Activated T-helper 17 cell treated with anti-CD3 and anti-CD28 coated beads, Interleukin-2, amount 50 U/mL, for 72 hours (primary cell): ENCODE measurements around the gene EMILIN3. TPM values are rescaled to one million over a fixed set of nuclear protein-coding genes. Genes with fewer than 3 reads are reported as not detected.

Experiments
- ATAC-seq: fragments of 150-1000 bp; cut with Tn5 transposase; replicated peaks from 2 replicates; pipeline ENCODE4 v1.10.0; 2021; ENCODE audit warnings: mild to moderate bottlenecking, moderate library complexity
- H3K27ac Mint-ChIP-seq: one replicate; pipeline ENCODE4 v1.8.0; 2022; ENCODE audit warnings: mixed read lengths
- H3K27me3 Mint-ChIP-seq: one replicate; pipeline ENCODE4 v1.8.0; 2022; ENCODE audit warnings: mixed read lengths
- H3K36me3 Mint-ChIP-seq: one replicate; pipeline ENCODE4 v1.8.0; 2022; ENCODE audit warnings: low read depth, mild to moderate bottlenecking, mixed read lengths
- H3K4me1 Mint-ChIP-seq: one replicate; pipeline ENCODE4 v1.8.0; 2022; ENCODE audit warnings: mixed read lengths
- H3K4me3 Mint-ChIP-seq: one replicate; pipeline ENCODE4 v1.8.0; 2022; ENCODE audit warnings: mild to moderate bottlenecking, mixed read lengths
- H3K9me3 Mint-ChIP-seq: one replicate; pipeline ENCODE4 v1.8.0; 2022; ENCODE audit warnings: mixed read lengths
- total RNA-seq, 2 donors: library from RNA; stranded (reverse); gene quantifications; one replicate each; pipeline ENCODE4 v1.2.3, GENCODE V29; 2022

The EMILIN3 gene
- total RNA-seq, 2 donors from 2014 or later = not detected

DNA sequence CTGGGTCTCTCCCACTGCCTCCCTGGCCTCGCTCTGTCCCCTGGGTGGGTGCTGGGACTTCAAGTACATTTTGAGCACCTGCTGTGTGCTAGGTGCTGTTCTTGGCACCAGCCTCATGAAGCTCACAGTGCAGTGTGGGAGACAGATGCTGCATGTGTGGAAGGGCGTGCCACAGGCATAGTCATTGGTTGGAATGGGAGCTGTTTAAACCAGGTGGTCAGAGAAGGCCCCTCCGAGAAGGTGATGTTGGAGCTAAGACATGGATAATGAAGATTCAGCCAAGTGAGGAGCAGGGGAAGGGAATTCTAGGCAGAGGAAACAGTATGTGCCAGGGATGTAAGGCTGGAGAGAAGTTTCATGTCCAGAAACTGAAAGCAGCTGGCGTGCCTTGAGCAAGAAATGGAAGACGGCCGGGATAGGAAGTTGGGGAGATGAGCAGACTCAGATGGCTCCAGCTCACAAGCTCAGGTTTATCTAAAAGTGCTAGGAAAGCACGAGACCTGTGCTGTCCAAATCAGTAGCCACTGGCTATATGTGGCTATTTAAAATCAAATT lies 16.1 kb downstream of the EMILIN3 start:
- Mint-ChIP-seq H3K27ac (no peak overlapping the region), H3K4me3 (no peak overlapping the region), H3K27me3 (no peaks in the 10 kb centered on the region), H3K36me3 (no peaks in the 10 kb centered on the region), H3K9me3 (no peaks in the 10 kb centered on the region), H3K4me1 (no peaks in the 10 kb centered on the region)
- ATAC-seq = no peak

DNA sequence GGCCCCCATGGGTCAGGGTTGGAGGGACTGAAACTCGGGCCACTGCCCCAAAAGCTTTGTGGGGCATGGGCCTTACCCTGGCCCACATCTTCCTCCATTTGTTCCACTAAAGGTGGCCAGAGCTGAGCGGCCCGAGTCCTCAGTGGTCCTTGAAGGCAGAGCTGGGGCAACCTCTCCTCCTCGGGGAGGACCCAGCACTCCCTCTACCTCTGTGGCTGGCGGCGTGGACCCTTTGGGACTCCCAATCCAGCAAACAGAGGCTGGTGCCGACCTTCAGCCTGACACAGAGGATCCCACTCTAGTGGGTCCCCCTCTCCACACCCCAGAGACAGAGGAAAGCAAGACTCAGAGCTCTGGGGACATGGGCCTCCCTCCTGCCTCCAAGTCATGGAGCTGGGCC lies 16.7 kb downstream of the EMILIN3 start:
- Mint-ChIP-seq H3K27ac (no peak overlapping the region), H3K9me3 (no peaks in the 10 kb centered on the region), H3K36me3 (no peaks in the 10 kb centered on the region), H3K4me3 (no peak overlapping the region), H3K4me1 (no peaks in the 10 kb centered on the region), H3K27me3 (no peaks in the 10 kb centered on the region)
- ATAC-seq = no peak

DNA sequence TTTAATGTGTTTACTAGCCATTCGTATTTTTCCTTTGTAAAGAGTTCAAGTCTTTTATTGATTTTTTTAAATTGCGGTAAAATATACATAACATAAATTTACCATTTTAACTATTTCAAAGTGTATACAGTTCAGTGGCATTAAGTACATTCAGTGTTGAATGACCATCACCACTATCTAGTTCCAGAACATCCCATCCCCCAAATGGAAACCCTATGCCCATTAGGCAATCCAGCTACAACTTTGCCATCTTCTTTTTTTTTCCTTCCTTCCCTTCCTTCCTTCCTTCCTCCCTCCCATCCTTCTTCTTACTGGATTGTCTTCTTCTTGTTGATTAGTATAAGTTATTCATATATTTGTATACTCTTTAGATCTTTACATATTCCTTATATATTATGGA lies 17.4 kb downstream of the EMILIN3 start:
- H3K4me1 Mint-ChIP-seq = no peaks in the 10 kb centered on the region
- no peaks in the 10 kb centered on the region for H3K9me3 Mint-ChIP-seq
- no peak for ATAC-seq
- no peaks in the 10 kb centered on the region for H3K36me3 Mint-ChIP-seq
- H3K27me3 Mint-ChIP-seq = no peaks in the 10 kb centered on the region
- H3K27ac Mint-ChIP-seq = no peak overlapping the region
- H3K4me3 Mint-ChIP-seq = no peak overlapping the region

DNA sequence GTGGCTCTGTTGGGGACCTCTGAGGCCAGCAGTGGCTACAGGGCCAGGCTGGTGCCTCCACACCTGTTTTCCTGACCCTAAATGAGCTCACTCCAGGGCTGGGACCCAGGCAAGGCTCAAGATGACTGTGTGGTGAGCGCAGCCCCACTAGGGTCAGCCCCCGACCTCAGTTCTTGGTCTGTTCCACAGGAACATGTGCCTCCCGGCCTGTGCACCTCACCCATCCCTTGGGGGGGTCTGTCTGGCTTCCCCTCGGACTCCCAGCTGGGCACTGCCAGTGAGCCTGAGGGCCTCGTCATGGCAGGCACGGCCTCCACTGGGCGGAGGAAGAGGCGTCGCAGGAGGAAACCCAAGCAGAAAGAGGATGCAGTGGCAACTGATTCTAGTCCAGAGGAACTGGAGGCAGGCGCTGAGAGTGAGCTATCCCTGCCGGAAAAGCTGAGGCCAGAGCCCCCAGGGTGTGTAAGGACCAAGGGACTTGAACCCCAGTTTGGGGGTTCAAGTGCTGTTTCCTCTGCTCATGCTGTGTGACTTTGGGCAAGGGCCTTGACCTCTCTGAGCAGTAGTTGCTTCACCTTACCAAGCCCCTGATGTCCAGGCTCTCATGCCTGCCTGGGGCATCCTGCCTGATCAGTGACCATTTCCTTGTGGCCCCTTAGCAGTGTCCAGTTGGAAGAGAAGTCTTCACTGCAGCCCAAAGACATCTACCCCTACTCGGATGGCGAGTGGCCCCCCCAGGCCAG lies 18.0 kb downstream of the EMILIN3 start:
- no peak overlapping the region for H3K27ac Mint-ChIP-seq
- no peaks in the 10 kb centered on the region for H3K4me1 Mint-ChIP-seq
- H3K9me3 Mint-ChIP-seq = no peaks in the 10 kb centered on the region
- no peak overlapping the region for H3K4me3 Mint-ChIP-seq
- no peaks in the 10 kb centered on the region for H3K27me3 Mint-ChIP-seq
- ATAC-seq = no peak
- H3K36me3 Mint-ChIP-seq = no peaks in the 10 kb centered on the region

DNA sequence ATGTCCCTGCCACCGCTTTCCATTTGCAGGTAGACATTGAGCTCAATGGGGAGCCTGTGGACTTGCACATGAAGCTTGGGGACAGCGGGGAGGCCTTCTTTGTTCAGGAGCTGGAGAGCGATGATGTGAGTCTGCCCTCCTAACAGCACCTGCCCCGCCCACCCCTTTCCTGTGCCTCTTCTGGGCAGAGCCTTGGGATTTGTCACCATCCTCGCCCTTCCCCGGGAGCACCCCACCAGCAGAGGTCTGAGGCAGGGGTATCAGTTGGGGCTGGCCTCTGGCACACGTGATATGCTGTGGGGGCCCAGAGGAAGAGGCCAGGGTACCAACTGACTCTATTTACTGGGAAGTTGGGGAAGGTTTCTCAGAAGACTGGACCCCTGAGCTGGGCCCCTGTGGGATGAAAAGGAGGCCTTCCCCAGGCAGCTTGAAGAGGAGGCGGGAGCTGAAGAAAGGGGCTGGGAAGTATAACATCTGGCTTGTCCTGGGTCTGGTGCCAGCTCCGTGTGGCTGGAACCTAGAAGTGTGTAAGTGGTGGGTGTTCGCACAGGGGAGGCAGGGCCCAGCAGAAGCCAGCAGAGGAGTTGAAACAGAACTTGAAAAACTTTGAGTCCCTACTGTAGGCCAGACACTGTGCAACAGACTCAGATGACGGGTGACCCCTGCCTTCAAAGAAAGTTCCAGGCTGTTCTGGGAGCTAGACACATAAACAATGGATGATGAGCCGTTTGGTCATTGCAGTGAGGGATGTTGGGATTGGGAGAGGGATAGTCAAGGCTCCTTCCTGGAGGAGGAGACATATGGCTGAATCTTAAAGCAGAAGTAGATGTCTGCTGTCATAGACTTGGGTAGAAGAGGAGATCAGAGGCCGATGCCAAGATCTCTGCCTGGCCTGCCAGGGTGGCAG lies 18.8 kb downstream of the EMILIN3 start:
- no peak overlapping the region for H3K27ac Mint-ChIP-seq
- no peak overlapping the region for H3K4me3 Mint-ChIP-seq
- H3K27me3 Mint-ChIP-seq = no peaks in the 10 kb centered on the region
- H3K36me3 Mint-ChIP-seq = no peaks in the 10 kb centered on the region
- H3K4me1 Mint-ChIP-seq = no peaks in the 10 kb centered on the region
- H3K9me3 Mint-ChIP-seq = no peaks in the 10 kb centered on the region
- no peak for ATAC-seq

DNA sequence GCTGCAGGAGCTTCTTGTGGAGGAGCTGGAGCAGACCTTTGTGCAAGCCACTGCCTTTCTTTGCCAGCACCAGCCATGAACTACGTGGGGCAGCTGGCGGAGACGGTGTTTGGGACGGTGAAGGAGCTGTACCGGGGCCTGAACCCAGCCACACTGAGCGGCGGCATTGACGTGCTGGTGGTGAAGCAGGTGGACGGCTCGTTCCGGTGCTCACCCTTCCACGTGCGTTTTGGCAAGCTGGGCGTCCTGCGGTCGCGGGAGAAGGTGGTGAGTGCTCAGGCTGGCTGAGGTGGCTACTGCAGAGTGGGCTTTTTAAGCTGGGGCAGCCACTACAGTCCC lies 20.9 kb downstream of the EMILIN3 start:
- Mint-ChIP-seq H3K27me3 (no peaks in the 10 kb centered on the region), H3K36me3 (no peaks in the 10 kb centered on the region), H3K4me3 (no peak overlapping the region), H3K9me3 (no peaks in the 10 kb centered on the region), H3K27ac (no peak overlapping the region), H3K4me1 (no peaks in the 10 kb centered on the region)
- ATAC-seq = no peak

DNA sequence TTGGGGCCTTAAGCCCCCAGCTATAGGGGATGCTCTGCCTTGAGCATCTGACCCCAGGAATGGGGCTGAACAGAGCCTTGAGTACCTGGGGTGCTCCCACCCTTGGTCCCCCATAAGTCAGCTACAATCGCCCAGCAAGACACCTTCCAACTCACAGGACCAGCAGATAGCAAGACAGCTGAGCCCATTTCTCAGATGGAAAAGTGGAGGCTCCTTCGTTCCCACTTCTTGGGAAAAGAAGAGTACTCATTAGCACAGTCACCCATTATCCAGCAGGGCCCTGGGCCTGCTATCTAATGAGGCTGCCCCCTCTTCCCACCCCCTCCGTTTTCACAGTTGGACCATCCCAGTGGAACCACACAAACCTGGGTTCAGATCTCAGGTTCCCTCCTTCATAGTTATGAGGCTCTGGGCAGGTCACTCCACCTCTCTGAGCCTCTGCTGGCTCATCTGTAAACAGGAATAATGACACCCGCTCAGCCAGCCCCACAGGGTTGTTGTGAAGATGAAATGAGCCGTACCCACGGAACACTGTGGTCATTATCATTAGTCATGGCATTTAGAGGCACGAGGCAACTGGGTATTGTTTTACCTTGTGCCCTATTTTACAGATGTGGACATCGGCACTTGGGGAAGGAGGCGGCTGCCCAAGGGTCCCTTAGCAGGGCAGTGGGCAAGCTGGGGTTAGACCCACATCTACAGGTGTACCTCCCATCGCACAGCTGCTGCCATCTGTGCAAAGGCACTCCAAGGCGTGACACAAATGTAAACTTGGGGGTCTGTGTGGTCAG lies 21.5 kb downstream of the EMILIN3 start:
- Mint-ChIP-seq H3K36me3 (no peaks in the 10 kb centered on the region), H3K27ac (no peak overlapping the region), H3K27me3 (no peaks in the 10 kb centered on the region), H3K4me1 (peaks cover 3% of the 10 kb centered on the region), H3K4me3 (no peak overlapping the region), H3K9me3 (no peaks in the 10 kb centered on the region)
- ATAC-seq = no peak

DNA sequence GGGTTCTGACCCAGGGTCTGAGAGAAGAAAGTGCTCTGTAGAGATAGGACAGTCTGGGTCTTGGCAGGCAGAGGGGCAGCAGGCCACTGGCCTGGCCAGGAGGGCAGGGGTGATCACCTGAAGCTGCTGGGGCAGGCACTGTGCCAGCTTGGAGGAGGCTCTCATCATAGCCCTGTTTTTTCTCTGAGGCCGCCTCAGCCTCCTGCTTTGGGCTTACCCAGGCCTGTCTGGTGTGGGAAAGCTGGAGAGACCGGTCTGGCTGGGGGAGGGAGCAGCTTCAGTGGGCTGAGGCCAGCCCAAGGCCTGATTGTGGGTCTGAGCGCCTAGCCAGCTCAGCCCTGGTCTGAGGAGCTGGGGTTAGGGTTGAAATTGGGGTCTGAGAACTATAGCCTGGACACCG lies 22.1 kb downstream of the EMILIN3 start:
- Mint-ChIP-seq H3K4me3 (no peak overlapping the region), H3K27me3 (peaks cover 2% of the 10 kb centered on the region), H3K36me3 (no peaks in the 10 kb centered on the region), H3K4me1 (peaks cover 10% of the 10 kb centered on the region), H3K9me3 (no peaks in the 10 kb centered on the region), H3K27ac (no peak overlapping the region)
- no peak for ATAC-seq

DNA sequence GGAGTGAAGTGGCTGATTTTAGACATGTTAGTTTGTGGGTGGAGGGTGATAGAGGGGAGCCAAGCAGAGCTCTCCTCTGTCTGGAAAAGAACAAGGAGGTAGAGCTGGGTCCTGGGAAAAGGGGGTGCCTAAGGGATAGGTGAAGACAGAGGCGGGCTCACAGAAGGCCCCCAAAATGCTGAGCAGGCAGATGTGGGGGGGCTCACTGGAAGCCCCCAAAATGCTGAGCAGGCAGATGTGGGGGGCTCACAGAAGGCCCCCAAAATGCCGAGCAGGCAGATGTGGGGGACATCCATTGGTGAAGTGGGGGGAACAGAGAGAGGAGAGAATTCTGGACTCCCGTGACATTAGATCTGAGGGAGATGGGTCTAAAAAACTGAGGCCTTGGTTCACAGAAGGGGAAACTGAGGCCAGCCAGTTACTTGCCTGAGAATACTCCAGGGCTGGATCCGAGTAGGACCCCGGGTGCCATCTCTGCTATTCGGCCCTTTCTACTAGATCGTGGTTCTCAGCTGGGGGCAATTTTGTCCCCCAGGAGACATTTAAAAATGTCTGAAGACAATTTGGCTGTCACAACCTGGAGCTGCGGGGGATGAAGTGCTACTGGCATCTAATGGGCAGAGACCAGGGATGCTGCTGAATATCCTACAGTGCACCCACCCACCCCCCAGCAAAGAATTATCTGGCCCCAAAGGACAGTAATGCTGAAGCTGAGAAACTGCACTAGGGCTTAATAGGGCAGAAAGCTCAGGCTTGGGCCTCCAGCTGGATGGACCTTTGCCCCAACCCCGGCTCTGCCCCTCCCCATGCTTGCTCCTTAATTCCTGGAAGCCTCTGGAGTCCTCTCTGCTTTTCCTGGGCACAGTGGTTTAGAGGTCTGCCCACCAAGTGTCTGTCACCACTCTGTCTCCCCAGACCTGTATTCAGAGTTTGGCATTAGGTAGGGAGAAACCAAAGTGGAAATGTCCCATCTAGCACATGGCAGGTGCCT lies 23.8 kb downstream of the EMILIN3 start:
- H3K9me3 Mint-ChIP-seq = no peaks in the 10 kb centered on the region
- ATAC-seq = no peak
- no peak overlapping the region for H3K4me3 Mint-ChIP-seq
- peaks cover 3% of the 10 kb centered on the region for H3K27me3 Mint-ChIP-seq
- no peaks in the 10 kb centered on the region for H3K36me3 Mint-ChIP-seq
- peak overlapping the region; percentile 61 for H3K27ac Mint-ChIP-seq
- peaks cover 11% of the 10 kb centered on the region for H3K4me1 Mint-ChIP-seq

DNA sequence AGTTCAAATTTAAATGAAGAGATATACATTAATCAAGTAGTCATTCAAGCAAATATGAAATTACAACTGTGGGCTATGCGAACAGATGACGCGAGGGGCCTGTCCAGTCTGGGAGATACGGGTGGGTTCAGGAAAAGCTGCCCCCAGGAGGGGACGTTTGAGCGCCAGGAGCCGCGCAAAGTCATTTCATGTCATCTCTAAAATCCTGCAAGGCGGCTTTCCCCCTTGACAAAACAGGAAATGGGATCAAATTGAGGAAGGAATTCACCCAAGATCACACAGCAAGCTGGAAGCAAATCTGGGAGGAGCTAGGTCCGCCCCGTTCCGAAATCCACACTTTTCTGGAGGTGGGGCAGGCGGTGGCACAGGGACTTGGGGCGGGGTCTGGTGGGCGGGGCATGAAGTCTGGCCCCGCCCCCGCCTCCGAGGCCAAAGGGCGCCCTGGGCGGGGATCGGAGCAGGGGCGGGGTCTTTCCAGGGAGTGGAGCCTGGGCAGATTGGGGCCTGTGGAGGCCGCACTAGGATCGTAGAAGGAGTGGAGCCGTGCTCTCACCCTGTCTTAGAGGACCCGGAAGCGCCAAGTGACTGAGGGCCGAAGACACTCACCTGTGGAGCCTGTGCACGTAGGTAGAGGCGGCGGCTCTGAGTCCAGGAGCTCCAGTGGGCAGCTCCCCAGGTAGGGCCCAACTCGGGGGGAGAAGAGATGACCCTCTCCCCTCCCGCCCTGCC lies 26.1 kb downstream of the EMILIN3 start, which contains the start of gene LPIN3:
Gene LPIN3, plus strand, starts transcription at position 495 of the 729 bp plus-strand sequence. CDS start 4,983 bp downstream, outside the sequence.
- peaks cover 11% of the 10 kb centered on the region for H3K4me1 Mint-ChIP-seq
- H3K27me3 Mint-ChIP-seq = peaks cover 5% of the 10 kb centered on the region
- ATAC-seq = peak; percentile 85
- peak within 1 kb of the TSS; percentile 89 for H3K27ac Mint-ChIP-seq
- no peaks in the 10 kb centered on the region for H3K9me3 Mint-ChIP-seq
- H3K36me3 Mint-ChIP-seq = no peaks in the 10 kb centered on the region
- H3K4me3 Mint-ChIP-seq = peak within 1 kb of the TSS; percentile 95

DNA sequence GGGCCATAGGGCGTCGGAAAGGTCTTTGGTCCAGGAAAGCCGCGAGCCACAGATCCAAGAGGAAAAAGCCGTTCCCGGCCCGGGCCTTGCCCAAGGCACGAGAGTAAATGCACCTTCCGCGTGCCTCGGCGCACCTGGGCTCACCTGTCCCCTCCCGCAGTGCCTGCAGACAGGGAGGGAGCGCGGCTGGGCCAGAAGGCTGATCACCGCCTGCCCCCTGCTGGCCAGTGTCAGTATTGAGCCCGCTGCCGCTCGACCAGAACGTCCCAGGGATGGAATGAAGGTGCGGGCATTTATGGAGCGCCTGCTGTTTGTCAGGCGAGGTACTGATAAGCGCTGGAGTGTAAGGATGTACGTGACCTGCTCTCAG lies 26.7 kb downstream of the EMILIN3 start:
- Mint-ChIP-seq H3K4me3 (peak overlapping the region; percentile 95), H3K9me3 (no peaks in the 10 kb centered on the region), H3K27ac (peak overlapping the region; percentile 89), H3K4me1 (peaks cover 11% of the 10 kb centered on the region), H3K36me3 (no peaks in the 10 kb centered on the region), H3K27me3 (peaks cover 7% of the 10 kb centered on the region)
- ATAC-seq = peak; percentile 90

DNA sequence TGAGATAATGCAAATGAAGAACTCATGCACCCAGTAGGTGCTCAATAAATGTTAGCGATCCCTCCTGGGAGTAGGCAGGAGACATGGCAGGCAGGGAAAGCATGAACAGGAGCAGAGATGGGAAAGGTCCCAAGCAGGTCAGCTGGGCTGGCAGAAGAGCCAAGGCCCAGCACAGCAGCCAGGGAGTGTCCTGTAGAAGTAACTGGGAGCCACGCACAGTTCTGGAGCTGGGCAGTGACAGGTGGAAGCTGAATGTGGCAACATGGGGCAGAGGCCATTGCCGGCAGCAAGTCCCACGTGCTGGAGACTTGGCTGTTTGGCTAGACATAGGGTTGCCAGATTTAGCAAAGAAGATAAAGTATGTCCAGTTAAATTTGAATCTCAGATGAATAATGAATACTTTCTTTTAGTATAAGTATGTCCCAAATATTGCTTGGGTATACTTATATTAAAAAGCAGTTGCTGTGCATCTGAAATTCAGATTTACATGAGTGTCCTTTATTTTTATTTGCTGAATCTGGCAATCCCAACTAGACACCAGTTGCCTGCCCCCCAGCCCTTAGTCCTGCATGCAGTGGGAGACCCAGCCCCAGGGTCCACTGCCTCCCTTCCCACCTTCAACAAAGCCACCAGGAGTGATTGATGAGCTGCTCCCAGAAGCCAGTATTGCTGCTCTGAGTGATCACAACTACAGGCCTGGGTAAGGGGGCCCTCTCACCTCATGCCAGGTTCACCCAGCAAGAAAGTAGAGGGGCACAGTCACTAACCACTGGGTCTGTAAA lies 29.7 kb downstream of the EMILIN3 start:
- Mint-ChIP-seq H3K4me3 (no peak overlapping the region), H3K9me3 (no peaks in the 10 kb centered on the region), H3K27ac (no peak overlapping the region), H3K27me3 (peaks cover 7% of the 10 kb centered on the region), H3K4me1 (peaks cover 11% of the 10 kb centered on the region), H3K36me3 (no peaks in the 10 kb centered on the region)
- no peak for ATAC-seq
